T follicular helper cell (primary cell): ENCODE data around the gene SLC16A2.

Experiments used
- DNase-seq: peaks from one replicate; pipeline ENCODE4 v3.0.0-alpha.2; 2020; ENCODE audit warnings: low read depth
- total RNA-seq, 2 experiments: gene quantifications; one replicate each; lab custom pipeline; 2026; lab: John Stamatoyannopoulos, UW

Gene SLC16A2
- 0.39 to 0.60 reads per million in 2 experiments for total RNA-seq

DNA sequence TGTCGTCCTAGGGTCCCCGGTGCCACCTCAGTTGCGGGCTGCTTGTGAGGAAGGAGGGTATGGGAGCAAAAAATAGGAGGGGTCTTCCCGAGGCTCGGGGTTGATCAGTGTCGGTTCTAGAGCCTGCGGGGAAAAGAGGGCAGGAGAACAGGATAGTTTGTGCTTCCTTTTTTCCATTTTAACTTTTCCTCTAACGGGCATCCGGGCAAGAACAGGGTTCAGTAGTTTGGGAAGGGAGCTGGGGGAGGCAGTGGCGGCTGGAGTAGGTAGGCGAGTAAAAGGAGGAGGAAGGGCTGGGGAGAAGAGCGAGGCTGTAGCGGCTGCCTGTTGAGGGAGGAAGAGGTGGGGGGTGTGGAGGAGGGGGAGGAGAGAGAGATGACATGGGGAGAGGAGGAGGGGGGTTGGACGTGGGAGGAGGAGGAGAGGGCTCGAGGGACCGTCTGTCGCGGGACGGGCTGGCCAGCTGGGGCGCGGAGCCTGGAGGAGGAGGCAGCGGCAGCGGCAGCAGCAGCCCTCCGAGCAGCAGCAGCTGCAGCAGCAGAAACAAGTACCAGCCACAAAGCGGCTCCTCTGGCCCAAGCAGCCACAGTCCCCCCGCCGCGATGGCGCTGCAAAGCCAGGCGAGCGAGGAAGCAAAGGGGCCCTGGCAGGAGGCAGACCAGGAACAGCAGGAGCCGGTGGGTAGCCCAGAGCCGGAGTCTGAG, at the start of gene SLC16A2:
SLC16A2 (plus strand) TSS at position 458 of the 704 bp plus-strand sequence; CDS start at position 603, 145 bp downstream.
- no peak for DNase-seq

DNA sequence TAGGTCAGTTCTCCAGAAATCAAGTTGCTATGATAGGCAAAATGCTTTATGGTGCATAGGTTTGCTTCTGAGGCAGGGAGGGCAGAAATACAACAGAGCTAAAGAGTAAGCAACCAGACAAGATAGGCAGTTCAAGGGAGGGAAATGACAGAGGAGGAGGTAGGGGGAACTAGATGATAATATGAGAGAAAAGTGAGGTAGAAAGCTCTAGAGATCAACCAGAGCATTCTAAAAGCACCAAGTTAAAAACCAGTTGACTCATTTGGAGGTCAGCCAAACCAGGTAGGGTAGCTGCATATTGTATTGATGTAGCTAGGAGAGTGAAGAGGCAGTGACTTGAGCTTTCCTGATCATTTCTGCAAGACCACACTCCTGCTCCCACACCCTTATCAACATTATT, 49.0 kb upstream of the SLC16A2 start:
- DNase-seq: no peak

DNA sequence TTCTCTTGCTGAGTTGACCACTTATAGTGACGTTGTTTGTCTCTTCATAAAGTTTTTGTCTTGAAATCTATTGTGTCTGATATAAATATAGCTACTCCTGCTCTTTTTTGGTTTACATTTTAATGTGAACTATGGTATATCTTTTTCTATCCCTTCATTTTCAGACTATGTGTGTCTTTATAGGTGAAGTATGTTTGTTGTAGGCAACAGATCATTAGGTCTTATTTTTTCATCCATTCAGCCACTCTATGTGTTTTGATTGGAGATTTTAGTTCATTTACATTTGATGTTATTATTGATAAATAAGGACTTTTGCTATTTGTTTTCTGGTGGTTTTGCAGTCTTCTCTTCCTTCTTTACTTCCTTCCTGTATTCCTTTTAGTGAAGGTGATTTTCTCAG, 44.0 kb upstream of the SLC16A2 start:
- no peak for DNase-seq

DNA sequence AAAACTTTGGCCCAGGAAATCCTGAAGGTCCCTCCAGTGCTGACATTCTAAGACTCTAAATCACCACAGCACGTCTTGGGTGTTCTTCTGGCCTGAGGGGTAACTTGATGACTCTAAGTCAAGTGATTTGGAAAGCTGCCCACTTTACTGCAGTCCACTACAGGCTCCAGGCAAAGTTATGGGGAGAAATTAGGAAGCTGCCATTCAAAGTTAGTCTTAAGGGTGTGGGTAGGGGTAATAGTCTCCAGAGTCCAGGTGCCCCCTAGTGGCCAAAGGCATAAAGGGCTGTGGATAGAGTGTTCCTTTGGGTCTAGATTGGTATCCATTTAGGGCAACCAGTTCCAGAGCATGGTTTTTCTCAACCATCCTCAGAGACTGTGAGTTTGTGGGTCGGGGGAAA, 38.7 kb upstream of the SLC16A2 start:
- DNase-seq: peak; percentile 29

DNA sequence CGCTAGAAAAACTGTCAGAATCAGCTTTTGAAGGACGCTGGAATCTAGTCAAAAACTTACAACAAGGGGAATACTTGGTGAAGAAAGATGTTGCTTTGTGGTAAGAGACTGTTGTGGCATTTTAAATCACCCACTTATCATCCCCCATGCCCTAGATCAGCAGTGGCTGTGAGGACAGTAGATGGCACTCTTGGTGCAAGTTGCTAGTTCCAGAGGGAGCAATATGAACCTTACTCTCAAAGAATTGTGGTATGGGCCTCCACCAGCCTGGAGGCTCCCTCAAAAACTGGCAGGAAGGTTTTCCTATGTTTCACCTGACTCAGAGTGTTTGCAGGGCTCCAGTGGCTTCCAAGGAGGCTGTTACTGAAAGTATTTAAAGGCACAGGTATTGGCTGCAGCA, 37.7 kb upstream of the SLC16A2 start:
- DNase-seq: no peak

DNA sequence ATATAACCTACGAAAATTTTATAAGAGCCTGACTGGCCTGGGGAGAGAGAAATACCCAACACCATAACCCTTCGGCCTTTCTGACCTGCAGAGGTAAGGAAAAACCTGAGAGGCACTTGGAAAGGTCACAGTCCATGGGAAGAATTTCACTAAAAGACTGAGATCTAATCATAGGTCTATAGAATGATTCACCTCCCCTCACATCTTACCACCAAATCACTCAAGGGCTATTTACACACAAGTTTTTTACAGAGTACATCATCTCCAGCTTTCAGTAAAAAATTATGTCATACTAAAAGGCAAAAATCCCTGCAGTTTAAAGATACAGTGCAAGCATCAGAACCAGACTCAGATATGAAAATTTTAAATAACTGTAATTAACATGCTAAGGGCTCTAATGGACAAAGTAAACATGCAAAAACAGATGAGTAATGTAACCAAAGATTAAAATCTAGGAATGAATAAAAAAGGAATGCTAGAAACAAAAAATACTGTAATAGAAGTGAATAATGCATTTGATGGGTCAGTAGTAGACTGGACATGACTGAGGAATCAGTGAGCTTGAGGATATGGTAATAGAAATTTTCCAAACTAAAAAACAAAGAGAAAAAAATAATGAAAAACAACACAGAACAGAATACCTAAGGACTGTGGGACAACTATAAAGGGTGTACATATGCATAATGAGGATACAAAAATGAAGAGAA, 32.1 kb upstream of the SLC16A2 start:
- DNase-seq: no peak

DNA sequence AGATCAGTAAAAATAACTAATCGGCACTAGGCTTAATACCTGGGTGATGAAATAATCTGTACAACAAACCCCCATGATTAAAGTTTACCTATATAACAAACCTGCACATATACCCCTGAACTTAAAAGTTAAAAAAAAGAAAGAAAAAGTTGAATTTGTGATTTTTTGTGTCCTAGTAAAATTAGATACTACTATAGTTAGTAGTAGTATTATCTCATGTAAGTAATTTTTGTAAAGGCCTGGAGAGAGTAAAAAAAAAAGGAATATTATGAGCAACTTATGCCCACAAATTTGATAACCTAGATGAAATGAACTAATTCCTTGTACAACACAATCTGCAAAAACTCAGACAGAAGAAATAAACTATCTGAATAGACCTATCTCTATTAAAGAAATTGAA, 25.7 kb upstream of the SLC16A2 start:
- no peak for DNase-seq

DNA sequence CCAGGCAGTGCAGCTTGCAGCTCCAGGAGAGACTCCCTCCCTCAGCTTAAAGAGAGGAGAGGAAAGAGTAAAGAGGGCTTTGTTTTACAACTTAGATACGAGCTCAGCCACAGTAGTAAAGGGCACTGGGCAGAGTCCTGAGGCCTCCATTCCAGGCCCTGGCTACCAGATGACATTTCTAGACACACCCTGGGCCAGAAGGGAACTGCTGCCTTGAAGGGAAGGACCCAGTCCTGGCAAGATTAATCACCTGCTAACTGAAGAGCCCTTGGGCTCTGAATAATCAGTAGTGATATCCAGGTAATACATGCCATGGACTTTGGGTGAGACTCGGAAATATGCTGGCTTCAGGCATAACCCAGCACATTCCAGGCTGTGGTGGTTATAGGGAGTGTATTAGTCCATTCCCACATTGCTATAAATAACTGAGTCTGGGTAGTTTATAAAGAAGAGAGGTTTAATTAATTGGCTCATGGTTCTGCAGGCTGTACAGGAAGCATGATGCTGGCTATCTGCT, 15.3 kb upstream of the SLC16A2 start:
- DNase-seq: no peak

DNA sequence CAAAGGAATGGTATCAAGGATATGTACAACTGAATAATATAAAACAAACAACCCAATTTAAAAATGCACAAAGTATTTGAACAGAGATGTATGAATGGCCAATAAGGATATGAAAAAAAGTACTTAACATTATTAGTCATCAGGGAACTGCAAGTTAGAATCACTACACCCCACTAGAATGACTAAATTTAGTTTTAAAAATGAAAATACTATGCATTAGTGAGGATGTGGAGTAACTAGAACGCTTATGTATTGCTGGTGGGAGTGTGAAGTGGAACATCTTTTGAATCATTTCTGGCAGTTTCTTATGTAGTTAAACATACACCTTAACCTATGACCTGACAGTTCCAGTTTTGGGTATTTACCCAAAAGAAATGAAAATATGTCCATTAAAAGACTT, 13.0 kb upstream of the SLC16A2 start:
- DNase-seq: no peak

DNA sequence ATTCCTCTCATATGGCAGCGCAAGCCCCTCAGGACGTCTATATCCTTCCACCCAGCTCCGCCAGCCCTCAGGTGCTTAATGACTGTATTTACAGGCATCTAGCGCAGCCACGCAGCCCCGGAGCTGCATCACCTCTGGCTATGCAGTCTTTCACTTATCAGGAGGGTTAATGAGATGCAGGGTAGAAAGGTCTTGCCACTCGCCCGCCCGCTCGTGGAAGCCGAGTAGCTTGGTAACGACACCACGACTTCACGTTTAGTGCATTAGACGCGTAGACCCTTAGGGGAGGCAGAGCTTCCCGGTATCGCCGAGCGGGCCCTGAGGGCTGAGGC, 1.5 kb upstream of the SLC16A2 start:
- no peak for DNase-seq

DNA sequence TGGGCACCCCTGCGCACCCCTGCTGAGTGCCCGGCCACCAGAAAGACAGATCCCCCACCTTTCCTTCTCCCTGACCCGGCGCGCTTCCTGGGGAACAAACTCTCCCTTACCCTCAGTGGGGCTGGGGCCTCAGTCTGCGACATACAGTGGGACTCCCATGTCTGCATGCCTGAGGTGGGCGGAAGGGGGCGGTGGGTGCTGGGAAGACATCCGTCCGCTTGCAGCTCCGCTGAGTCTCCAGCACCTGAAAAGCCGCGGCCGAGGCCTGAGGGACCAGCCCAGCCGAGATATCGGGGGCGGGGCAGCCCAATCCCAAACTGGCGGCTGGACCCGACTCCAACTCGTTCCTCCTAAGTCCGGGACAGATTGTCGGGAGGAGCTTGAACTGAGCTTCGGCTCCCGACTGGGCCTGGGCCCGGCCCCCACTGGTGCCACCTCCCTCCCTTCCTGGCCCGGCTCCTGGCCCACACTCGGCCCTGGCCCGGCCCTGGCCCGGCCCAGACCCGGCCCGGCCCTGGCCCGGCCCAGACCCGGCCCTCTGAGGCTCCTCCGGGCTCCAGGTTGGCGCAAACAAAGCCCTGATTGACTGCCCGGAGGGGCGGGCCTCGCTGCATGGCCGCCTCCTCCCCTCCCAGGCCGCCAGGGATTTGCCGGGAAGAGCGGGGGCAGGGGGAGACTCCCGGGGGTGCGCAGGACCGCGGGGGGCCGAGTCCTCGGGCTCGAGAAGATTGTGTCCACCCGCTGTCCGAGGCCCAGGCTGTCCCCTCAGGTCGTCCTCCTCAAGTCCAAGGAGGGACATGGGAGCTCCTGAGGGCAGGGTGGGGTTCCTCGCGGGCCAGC, 877 bp upstream of the SLC16A2 start:
- no peak for DNase-seq

DNA sequence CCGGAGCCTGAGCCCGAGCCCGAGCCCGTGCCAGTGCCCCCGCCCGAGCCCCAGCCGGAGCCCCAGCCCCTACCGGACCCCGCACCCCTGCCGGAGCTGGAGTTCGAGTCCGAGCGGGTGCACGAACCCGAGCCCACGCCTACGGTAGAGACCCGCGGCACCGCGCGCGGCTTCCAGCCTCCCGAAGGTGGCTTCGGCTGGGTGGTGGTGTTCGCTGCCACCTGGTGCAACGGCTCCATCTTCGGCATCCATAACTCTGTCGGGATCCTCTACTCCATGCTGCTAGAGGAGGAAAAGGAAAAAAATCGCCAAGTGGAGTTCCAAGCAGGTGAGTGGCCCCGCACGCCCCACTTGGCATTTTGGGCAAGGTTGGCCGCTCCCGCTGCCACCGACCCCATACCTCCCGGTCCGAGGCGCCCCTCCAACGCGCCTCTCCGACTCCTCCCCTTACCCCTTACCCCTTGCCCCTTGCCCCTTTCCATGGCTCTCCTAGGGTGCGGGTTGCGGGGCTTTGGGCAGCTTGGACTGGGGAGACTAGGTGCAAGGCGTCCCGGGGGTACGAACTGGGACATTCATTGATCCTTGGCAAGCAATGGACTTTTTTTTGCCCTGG, 553 bp downstream of the SLC16A2 start:
- DNase-seq: no peak

DNA sequence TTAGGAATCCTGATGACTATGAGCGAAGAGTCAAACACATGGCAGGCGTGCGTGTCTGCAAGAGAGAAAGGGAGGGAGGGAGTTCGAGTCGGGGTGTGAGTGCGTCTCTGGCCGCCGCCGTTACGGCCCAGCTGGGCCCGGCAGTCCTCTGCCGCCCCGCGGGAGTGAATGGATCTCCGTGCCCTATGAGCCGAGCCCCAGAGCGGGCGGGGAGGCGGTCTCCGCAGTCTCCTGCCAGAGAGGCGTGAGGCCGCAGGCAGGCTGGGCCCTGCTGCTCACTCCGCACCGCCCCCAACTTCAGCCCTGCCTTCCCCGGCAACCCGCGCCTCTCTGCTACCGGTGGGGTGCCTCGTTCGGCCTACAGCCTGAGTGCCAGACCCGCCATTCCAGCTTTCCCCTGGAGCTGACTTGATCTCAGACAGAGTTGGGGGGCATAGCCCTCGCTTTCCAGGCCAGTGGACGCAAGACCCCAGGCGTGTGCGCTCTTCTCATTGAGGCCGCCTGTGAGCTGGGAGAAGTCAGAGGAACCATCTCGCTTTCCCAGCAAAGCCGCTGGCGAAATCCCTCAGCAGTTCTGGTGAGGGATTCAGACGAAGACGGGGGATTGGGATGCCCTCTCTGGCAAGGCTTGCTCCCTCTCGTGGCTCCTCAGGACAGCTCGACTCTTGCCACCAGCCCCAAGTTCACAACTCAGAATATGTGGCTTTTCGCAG, 1.4 kb downstream of the SLC16A2 start:
- DNase-seq: no peak

DNA sequence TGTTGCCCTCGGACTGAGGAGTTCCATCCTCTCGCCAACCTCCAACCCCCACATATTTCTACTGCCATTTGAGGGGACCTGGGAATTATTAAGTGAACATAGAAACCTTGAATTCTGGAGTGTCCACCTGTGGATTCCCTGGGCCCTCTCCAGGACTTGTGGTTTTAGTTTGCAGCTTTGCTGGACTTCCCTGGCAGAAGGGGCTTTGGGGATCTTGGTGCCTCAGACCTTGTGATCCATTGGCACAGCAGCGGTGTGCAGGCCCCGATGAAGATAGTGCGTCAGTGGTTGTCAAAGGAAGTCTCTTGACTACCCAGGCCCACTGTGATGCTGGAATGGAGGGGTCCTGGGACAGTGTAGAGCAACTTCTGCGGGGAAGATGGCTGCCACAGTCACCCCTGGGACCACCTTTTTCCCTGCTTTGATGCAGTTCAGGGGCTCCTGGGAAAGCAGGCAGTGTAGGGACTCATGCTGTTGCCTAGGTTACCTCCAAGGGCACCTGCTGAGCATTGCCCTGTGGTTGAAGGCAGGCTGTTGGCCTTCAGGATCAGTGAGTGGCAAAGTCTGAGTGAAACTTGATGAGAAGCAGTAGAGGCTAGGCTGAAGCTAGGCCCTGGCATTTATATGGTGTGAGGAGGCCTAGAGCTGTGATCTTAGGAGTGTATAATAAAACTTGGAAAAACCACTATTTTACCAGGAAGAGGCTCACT, 2.2 kb downstream of the SLC16A2 start:
- DNase-seq: no peak

DNA sequence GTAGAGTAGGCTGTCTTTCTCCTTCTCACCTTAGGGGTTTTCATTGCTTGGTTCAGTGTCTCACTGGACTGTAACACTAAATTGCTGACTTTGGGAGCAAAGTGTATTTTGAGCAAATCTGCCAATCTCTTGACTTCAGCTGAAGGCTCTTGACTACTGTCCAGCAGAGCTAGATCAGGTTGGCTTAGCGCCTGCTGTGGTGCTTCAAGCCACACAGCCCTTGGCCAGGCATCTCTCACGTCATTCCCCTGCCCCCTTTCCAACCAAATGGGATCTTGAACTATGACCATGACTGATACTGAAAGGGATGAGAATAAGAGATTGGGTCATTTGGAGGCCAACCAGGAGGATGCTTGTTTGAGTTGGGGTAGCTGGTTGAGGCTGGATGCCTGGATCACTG, 4.8 kb downstream of the SLC16A2 start:
- DNase-seq: no peak

DNA sequence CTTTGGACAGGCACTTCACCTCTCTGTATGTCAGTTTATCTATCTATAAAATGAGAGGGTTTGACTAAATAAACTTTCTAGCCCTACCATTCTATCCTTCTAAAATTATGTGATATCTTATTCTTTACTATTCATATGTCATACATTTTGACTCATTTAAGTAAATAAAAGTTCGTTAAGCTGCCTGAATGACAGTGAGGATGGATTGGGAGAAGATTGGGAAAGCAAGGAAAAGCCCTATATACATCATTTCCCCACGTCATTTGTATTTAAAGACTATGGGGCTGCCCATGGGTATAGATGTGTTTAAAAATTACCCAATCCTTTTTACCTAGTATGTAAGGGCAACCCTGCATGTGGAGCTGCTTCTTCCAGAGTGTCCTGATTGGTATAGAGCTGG, 5.3 kb downstream of the SLC16A2 start:
- DNase-seq: no peak

DNA sequence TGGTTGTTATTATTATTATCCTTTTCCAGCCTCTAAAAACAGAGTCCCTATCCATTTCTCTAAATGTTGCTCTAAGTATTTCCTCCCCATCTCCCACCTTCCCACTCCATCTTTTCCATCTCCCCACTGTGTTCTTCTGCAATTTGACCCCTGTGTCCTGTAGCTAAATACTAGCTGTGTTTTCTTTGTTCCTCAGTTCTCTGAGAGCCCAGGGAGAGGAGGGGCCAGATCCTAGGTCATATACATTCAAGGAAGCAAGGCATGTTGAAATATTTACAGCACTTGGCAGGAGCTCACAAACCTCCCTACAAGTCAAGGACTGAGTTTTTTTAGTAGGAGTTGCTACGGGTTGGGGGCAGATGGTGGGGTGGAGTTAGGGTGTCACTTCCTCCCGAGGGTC, 10.5 kb downstream of the SLC16A2 start:
- no peak for DNase-seq

DNA sequence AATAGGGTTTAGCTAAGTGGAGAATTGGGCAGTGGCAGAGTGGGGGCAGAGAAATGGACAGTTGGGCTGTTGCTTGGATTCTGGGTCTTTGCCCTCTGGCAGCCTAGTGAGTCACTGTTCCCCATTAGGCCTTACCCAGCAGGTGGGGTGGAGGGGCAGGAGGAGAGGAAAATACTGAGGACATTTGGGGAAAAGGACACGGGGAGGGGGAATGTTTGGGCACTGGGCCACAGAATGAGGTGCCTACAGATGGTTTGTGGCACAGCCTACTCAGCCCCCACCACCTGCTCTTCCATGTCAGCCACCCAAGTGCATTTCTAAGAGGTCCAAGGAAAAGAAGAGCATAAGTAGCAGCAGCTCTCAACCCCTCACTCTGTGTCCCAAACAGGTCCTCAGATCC, 13.0 kb downstream of the SLC16A2 start:
- DNase-seq: no peak

DNA sequence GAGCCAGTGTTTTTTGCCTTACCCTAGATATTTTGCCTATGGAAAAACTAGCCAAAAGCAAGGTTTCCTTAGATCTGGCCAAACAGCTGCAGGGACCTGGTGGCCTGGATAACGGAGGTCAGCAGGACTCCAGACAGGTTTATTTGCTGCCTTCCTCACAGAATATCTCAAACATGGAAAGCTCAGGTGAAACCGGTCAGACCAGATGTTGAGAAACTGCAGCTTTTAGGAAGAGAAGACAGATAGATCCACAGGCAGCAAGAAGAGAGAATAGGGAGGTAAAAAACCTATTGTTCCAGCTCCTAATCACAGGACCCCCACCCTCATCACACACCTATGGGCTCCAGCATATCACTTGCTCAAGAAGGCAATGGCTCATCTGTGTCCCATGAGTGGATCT, 16.2 kb downstream of the SLC16A2 start:
- no peak for DNase-seq

DNA sequence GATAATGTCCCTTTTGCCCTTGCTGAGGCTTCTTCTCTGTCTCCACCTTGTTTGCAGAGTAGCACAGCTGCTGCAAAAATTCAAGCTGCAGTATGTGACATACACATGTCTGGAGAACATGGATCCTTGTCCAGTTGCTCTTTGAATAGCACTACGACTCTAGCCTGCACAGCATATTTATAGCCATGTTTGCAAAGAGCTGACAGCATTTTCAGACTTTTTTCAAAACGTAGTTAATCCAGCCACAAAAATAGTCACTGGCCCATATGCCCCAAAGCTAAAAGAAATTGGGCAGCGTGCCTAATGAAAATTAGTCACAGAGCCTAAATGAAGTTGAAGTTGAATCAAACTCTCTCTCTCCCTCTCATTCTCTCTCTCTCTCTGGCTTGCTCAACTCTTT, 17.5 kb downstream of the SLC16A2 start:
- no peak for DNase-seq

DNA sequence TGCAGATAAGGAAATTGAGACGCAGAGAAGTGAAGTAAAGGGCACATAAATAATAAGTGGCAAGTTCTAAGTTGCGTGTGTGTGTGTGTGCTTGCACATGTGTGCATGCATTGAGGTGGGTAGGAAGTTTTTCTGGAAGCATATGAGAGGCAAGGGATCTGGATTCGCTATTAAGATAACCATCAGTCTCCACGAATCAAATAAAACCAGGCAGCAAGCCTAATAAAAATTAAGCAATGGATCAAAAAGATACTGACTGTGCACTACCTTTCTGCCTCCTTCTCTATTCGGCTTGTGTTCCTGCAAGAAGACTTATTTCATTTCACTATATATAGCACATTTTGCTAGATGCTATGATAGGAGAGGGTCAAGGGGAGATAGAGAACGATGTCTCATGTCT, 23.8 kb downstream of the SLC16A2 start:
- DNase-seq: no peak
